Activated naive CD8-positive, alpha-beta T cell treated with anti-CD3 and anti-CD28 coated beads, Interleukin-2, amount 10 ng/mL, durations not matched to agents 7 days and 5 days (primary cell): ENCODE data around the gene ANKRD17. TPM values are rescaled to one million over a fixed set of nuclear protein-coding genes. Genes with fewer than 3 reads are reported as not detected.
"Not testable (repeated sequence)": the region's sequence is repeated elsewhere in the genome, so short reads cannot be mapped to it uniquely, and the experiment has no call there.

Experiments used
- ATAC-seq: fragments of 150-1000 bp; cut with Tn5 transposase; one replicate; pipeline ENCODE4 v1.10.0; 2021; ENCODE audit warnings: low read depth, moderate library complexity
- POLR2A ChIA-PET: fragments of 350-600 bp; sonication (Branson Sonifier 250); formaldehyde crosslinking; loops from one replicate; lab custom pipeline; 2021; ENCODE audit warnings: antibody characterized with exemption; lab: Charles Lee
- DNase-seq: peaks from one replicate; pipeline ENCODE4 v3.0.0; 2021
- H3K27ac Mint-ChIP-seq: one replicate; pipeline ENCODE4 v1.8.0; 2022; ENCODE audit warnings: mild to moderate bottlenecking, mixed read lengths
- H3K27me3 Mint-ChIP-seq: one replicate; pipeline ENCODE4 v1.8.0; 2022; ENCODE audit warnings: mild to moderate bottlenecking, moderate library complexity, mixed read lengths
- H3K36me3 Mint-ChIP-seq: one replicate; pipeline ENCODE4 v1.8.0; 2021; ENCODE audit warnings: mild to moderate bottlenecking, mixed read lengths
- H3K4me1 Mint-ChIP-seq: one replicate; pipeline ENCODE4 v1.8.0; 2021; ENCODE audit warnings: mixed read lengths
- H3K4me3 Mint-ChIP-seq: one replicate; pipeline ENCODE4 v1.8.0; 2022; ENCODE audit warnings: mild to moderate bottlenecking, moderate library complexity, mixed read lengths
- H3K9me3 Mint-ChIP-seq: one replicate; pipeline ENCODE4 v1.8.0; 2021; ENCODE audit warnings: mixed read lengths
- total RNA-seq, 2 experiments: library from RNA; stranded (reverse); gene quantifications; one replicate each; pipeline ENCODE4 v1.2.3, GENCODE V29; 2021

ANKRD17 gene
- total RNA-seq, 2 experiments from 2014 or later = 49.8 to 53.0 TPM

GRCh38 chr4:73212982-73213730 lies 45.4 kb downstream of the ANKRD17 start:
- POLR2A ChIA-PET = interaction anchor here (0.6 kb wide), 1 partner anchor 10 kb away, joined by 3 read pairs; no protein-coding TSS in a partner anchor
- DNase-seq (no peak), ATAC-seq (no peak)
- no peaks in the 10 kb centered on the region for H3K4me1 Mint-ChIP-seq
- no peaks in the 10 kb centered on the region for H3K27me3 Mint-ChIP-seq
- H3K27ac Mint-ChIP-seq = no peak overlapping the region
- peaks cover 32% of the 10 kb centered on the region for H3K36me3 Mint-ChIP-seq
- no peaks in the 10 kb centered on the region for H3K9me3 Mint-ChIP-seq
- H3K4me3 Mint-ChIP-seq = no peak overlapping the region

GRCh38 chr4:73211968-73212367 lies 46.6 kb downstream of the ANKRD17 start:
- no peak overlapping the region for H3K4me3 Mint-ChIP-seq
- H3K9me3 Mint-ChIP-seq = no peaks in the 10 kb centered on the region
- no peak overlapping the region for H3K27ac Mint-ChIP-seq
- POLR2A ChIA-PET = no interaction called here
- DNase-seq (no peak), ATAC-seq (no peak)
- H3K4me1 Mint-ChIP-seq = peaks cover 3% of the 10 kb centered on the region
- no peaks in the 10 kb centered on the region for H3K27me3 Mint-ChIP-seq
- peaks cover 31% of the 10 kb centered on the region for H3K36me3 Mint-ChIP-seq

GRCh38 chr4:73208376-73208775 lies 50.2 kb downstream of the ANKRD17 start:
- no peaks in the 10 kb centered on the region for H3K27me3 Mint-ChIP-seq
- DNase-seq = no peak
- no peak overlapping the region for H3K27ac Mint-ChIP-seq
- POLR2A ChIA-PET = no interaction called here
- peaks cover 7% of the 10 kb centered on the region for H3K4me1 Mint-ChIP-seq
- no peak for ATAC-seq
- H3K4me3 Mint-ChIP-seq = no peak overlapping the region
- H3K36me3 Mint-ChIP-seq = peaks cover 52% of the 10 kb centered on the region
- H3K9me3 Mint-ChIP-seq = peaks cover 5% of the 10 kb centered on the region

- Mint-ChIP-seq H3K36me3 (peaks cover 50% of the 10 kb centered on the region), H3K27ac (no peak overlapping the region), H3K27me3 (no peaks in the 10 kb centered on the region), H3K9me3 (peaks cover 8% of the 10 kb centered on the region), H3K4me1 (peaks cover 9% of the 10 kb centered on the region), H3K4me3 (no peak overlapping the region)
- DNase-seq = no peak
- POLR2A ChIA-PET = no interaction called here
- ATAC-seq = no peak
These were observed 52.4 kb downstream of the ANKRD17 start for GRCh38 chr4:73206236-73206635.

- POLR2A ChIA-PET = no interaction called here
- DNase-seq (no peak), ATAC-seq (no peak)
- no peaks in the 10 kb centered on the region for H3K27me3 Mint-ChIP-seq
- no peak overlapping the region for H3K27ac Mint-ChIP-seq
- peaks cover 11% of the 10 kb centered on the region for H3K4me1 Mint-ChIP-seq
- peaks cover 48% of the 10 kb centered on the region for H3K36me3 Mint-ChIP-seq
- peaks cover 8% of the 10 kb centered on the region for H3K9me3 Mint-ChIP-seq
- H3K4me3 Mint-ChIP-seq = no peak overlapping the region
These were observed 53.1 kb downstream of the ANKRD17 start for GRCh38 chr4:73205482-73205881.

GRCh38 chr4:73203976-73204375 lies 54.6 kb downstream of the ANKRD17 start:
- ATAC-seq, DNase-seq, H3K27me3 Mint-ChIP-seq, H3K4me3 Mint-ChIP-seq, H3K27ac Mint-ChIP-seq, H3K9me3 Mint-ChIP-seq, POLR2A ChIA-PET: not testable (repeated sequence)
- Mint-ChIP-seq H3K36me3 (peaks cover 46% of the 10 kb centered on the region), H3K4me1 (peaks cover 11% of the 10 kb centered on the region)

GRCh38 chr4:73197220-73197619 lies 61.4 kb downstream of the ANKRD17 start:
- no peak for ATAC-seq
- POLR2A ChIA-PET = no interaction called here
- Mint-ChIP-seq H3K9me3 (no peaks in the 10 kb centered on the region), H3K27ac (no peak overlapping the region), H3K36me3 (peaks cover 6% of the 10 kb centered on the region), H3K4me1 (peaks cover 2% of the 10 kb centered on the region), H3K4me3 (no peak overlapping the region), H3K27me3 (no peaks in the 10 kb centered on the region)
- no peak for DNase-seq

GRCh38 chr4:73194064-73194463 lies 64.5 kb downstream of the ANKRD17 start:
- H3K27ac Mint-ChIP-seq = no peak overlapping the region
- H3K36me3 Mint-ChIP-seq = peaks cover 17% of the 10 kb centered on the region
- H3K27me3 Mint-ChIP-seq = no peaks in the 10 kb centered on the region
- no peak overlapping the region for H3K4me3 Mint-ChIP-seq
- H3K9me3 Mint-ChIP-seq = peaks cover 2% of the 10 kb centered on the region
- peaks cover 3% of the 10 kb centered on the region for H3K4me1 Mint-ChIP-seq
- ATAC-seq (no peak), DNase-seq (no peak)
- POLR2A ChIA-PET = no interaction called here

- peaks cover 2% of the 10 kb centered on the region for H3K9me3 Mint-ChIP-seq
- peaks cover 3% of the 10 kb centered on the region for H3K4me1 Mint-ChIP-seq
- H3K27ac Mint-ChIP-seq = no peak overlapping the region
- POLR2A ChIA-PET = no interaction called here
- H3K4me3 Mint-ChIP-seq = no peak overlapping the region
- H3K36me3 Mint-ChIP-seq = peaks cover 19% of the 10 kb centered on the region
- ATAC-seq = no peak
- H3K27me3 Mint-ChIP-seq = no peaks in the 10 kb centered on the region
- no peak for DNase-seq
These were observed 64.9 kb downstream of the ANKRD17 start for GRCh38 chr4:73193659-73194058.

GRCh38 chr4:73193155-73193554 lies 65.4 kb downstream of the ANKRD17 start:
- ATAC-seq (no peak), DNase-seq (no peak)
- H3K36me3 Mint-ChIP-seq = peaks cover 21% of the 10 kb centered on the region
- POLR2A ChIA-PET = interaction anchor here (1.2 kb wide), 1 partner anchor 65 kb away, joined by 3 read pairs; the partner anchor contains the start of gene ANKRD17
- H3K27me3 Mint-ChIP-seq = no peaks in the 10 kb centered on the region
- no peak overlapping the region for H3K4me3 Mint-ChIP-seq
- peaks cover 3% of the 10 kb centered on the region for H3K4me1 Mint-ChIP-seq
- no peak overlapping the region for H3K27ac Mint-ChIP-seq
- H3K9me3 Mint-ChIP-seq = peaks cover 2% of the 10 kb centered on the region

GRCh38 chr4:73189274-73189810 lies 69.3 kb downstream of the ANKRD17 start:
- H3K9me3 Mint-ChIP-seq = peaks cover 2% of the 10 kb centered on the region
- H3K27ac Mint-ChIP-seq = no peak overlapping the region
- H3K27me3 Mint-ChIP-seq = no peaks in the 10 kb centered on the region
- peaks cover 3% of the 10 kb centered on the region for H3K4me1 Mint-ChIP-seq
- DNase-seq (no peak), ATAC-seq (no peak)
- H3K36me3 Mint-ChIP-seq = peaks cover 26% of the 10 kb centered on the region
- H3K4me3 Mint-ChIP-seq = no peak overlapping the region
- POLR2A ChIA-PET = no interaction called here

GRCh38 chr4:73187325-73187724 lies 71.3 kb downstream of the ANKRD17 start:
- no peak overlapping the region for H3K4me3 Mint-ChIP-seq
- H3K27ac Mint-ChIP-seq = no peak overlapping the region
- DNase-seq = no peak
- H3K27me3 Mint-ChIP-seq = no peaks in the 10 kb centered on the region
- no peak for ATAC-seq
- POLR2A ChIA-PET = no interaction called here
- peaks cover 3% of the 10 kb centered on the region for H3K4me1 Mint-ChIP-seq
- peaks cover 2% of the 10 kb centered on the region for H3K9me3 Mint-ChIP-seq
- H3K36me3 Mint-ChIP-seq = peaks cover 28% of the 10 kb centered on the region

- Mint-ChIP-seq H3K4me3 (no peak overlapping the region), H3K36me3 (peaks cover 28% of the 10 kb centered on the region), H3K4me1 (peaks cover 3% of the 10 kb centered on the region), H3K27ac (no peak overlapping the region), H3K9me3 (peaks cover 2% of the 10 kb centered on the region), H3K27me3 (no peaks in the 10 kb centered on the region)
- ATAC-seq (no peak), DNase-seq (no peak)
- POLR2A ChIA-PET = no interaction called here
These were observed 72.7 kb downstream of the ANKRD17 start for GRCh38 chr4:73185903-73186302.

GRCh38 chr4:73181231-73181630 lies 77.4 kb downstream of the ANKRD17 start:
- peaks cover 21% of the 10 kb centered on the region for H3K36me3 Mint-ChIP-seq
- ATAC-seq (no peak), DNase-seq (no peak)
- peaks cover 3% of the 10 kb centered on the region for H3K9me3 Mint-ChIP-seq
- H3K27ac Mint-ChIP-seq = peak overlapping the region; percentile 18
- H3K4me3 Mint-ChIP-seq = no peak overlapping the region
- no peaks in the 10 kb centered on the region for H3K27me3 Mint-ChIP-seq
- POLR2A ChIA-PET = interaction anchor here (0.6 kb wide), 1 partner anchor 110 kb away, joined by 3 read pairs; no protein-coding TSS in a partner anchor
- peaks cover 2% of the 10 kb centered on the region for H3K4me1 Mint-ChIP-seq
